ENCODE data around the gene AR. TPM values are rescaled to one million over a fixed set of nuclear protein-coding genes. Genes with fewer than 3 reads are reported as not detected.

AR gene
- total and polyA plus RNA-seq, 9 of the 15 experiments (the other 6 are each of a cell fraction or from before 2014, with no cell fraction given): 0.01 to 0.04 (median 0.01) TPM; not detected in 6

GRCh38 chrX:67614423-67614822, 70.6 kb downstream of the AR start:
- H3K79me2 ChIP-seq (ENCODE audit: control insufficient read depth, insufficient read depth, low read length): no peaks in the 10 kb centered on the region
- no peak overlapping the region for H3K4me3 ChIP-seq
- ATAC-seq (no peak), DNase-seq (ENCODE audit: extremely low read depth in 1 of 4, low spot score in 3 of 4) (no peak), FAIRE-seq (no peak)
- no peak overlapping the region for H3K4me2 ChIP-seq (ENCODE audit: insufficient read depth, low read length)
- ChIA-PET POLR2A (no interaction called here), CTCF (ENCODE audit: low intra/inter-chr PET ratio) (no interaction called here)
- H3K9me1 ChIP-seq (ENCODE audit: control insufficient read depth, insufficient read depth, low read length): no peaks in the 10 kb centered on the region
- no peak overlapping the region for H2AFZ ChIP-seq (ENCODE audit: low read depth, low read length)
- H4K20me1 ChIP-seq (replicated peaks; ENCODE audit: control insufficient read depth, insufficient read depth, low read length): no peaks in the 10 kb centered on the region
- intact Hi-C loops (cut with micrococcal nuclease): no loop called here
- in situ Hi-C loops (cut with MboI): no loop called here
- no peaks in the 10 kb centered on the region for H3K4me1 ChIP-seq (replicated peaks in 1 of 2; ENCODE audit: control insufficient read depth in 2 of 2, insufficient read depth in 2 of 2, low read length in 2 of 2)
- no peak for TF ChIP-seq CSDE1 (IDR thresholded peaks at IDR 0.05)
- TF ChIP-seq ZNF282 (CRISPR knock-in tag; IDR thresholded peaks at IDR 0.05): no peak
- 8% methylated on average over 1 of the region's 1 CpG for WGBS (ENCODE audit: insufficient coverage, low coverage, missing lambda C conversion rate)
- BruUV-seq (replicated peaks): no TSS peak
- no peaks in the 10 kb centered on the region for H3K9me3 ChIP-seq (replicated peaks; ENCODE audit: control insufficient read depth, insufficient read depth, low read depth, low read length)
- H3K9ac ChIP-seq (ENCODE audit: insufficient read depth in 1 of 2, low read depth in 2 of 2, low read length in 2 of 2): no peak overlapping the region
- no peaks in the 10 kb centered on the region for H3K27me3 ChIP-seq (ENCODE audit: control insufficient read depth in 2 of 2, insufficient read depth in 2 of 2, low read length in 2 of 2)
- H3K36me3 ChIP-seq (ENCODE audit: control insufficient read depth, insufficient read depth, low read length): no peaks in the 10 kb centered on the region
- H3K27ac ChIP-seq (ENCODE audit: extremely low read depth, low read depth, low read length): no peak overlapping the region

GRCh38 chrX:67619253-67619652, 75.4 kb downstream of the AR start:
- 0% methylated on average over 1 of the region's 1 CpG for WGBS (ENCODE audit: insufficient coverage, low coverage, missing lambda C conversion rate)
- Histone ChIP-seq H4K20me1 (replicated peaks; ENCODE audit: control insufficient read depth, insufficient read depth, low read length) (no peaks in the 10 kb centered on the region), H3K4me1 (replicated peaks in 1 of 2; ENCODE audit: control insufficient read depth in 2 of 2, insufficient read depth in 2 of 2, low read length in 2 of 2) (no peaks in the 10 kb centered on the region), H3K9me1 (ENCODE audit: control insufficient read depth, insufficient read depth, low read length) (no peaks in the 10 kb centered on the region), H3K36me3 (ENCODE audit: control insufficient read depth, insufficient read depth, low read length) (no peaks in the 10 kb centered on the region), H3K4me3 (no peak overlapping the region), H3K79me2 (ENCODE audit: control insufficient read depth, insufficient read depth, low read length) (no peaks in the 10 kb centered on the region), H2AFZ (ENCODE audit: low read depth, low read length) (no peak overlapping the region), H3K27me3 (ENCODE audit: control insufficient read depth in 2 of 2, insufficient read depth in 2 of 2, low read length in 2 of 2) (no peaks in the 10 kb centered on the region), H3K9ac (ENCODE audit: insufficient read depth in 1 of 2, low read depth in 2 of 2, low read length in 2 of 2) (no peak overlapping the region), H3K9me3 (replicated peaks; ENCODE audit: control insufficient read depth, insufficient read depth, low read depth, low read length) (no peaks in the 10 kb centered on the region), H3K4me2 (ENCODE audit: insufficient read depth, low read length) (no peak overlapping the region), H3K27ac (ENCODE audit: extremely low read depth, low read depth, low read length) (no peak overlapping the region)
- FAIRE-seq: no peak
- ATAC-seq: no peak
- no peak for DNase-seq (ENCODE audit: extremely low read depth in 1 of 4, low spot score in 3 of 4)
- intact Hi-C loops (cut with micrococcal nuclease) (no loop called here), in situ Hi-C loops (cut with MboI) (no loop called here)
- CTCF ChIA-PET (ENCODE audit: low intra/inter-chr PET ratio): no interaction called here
- POLR2A ChIA-PET: no interaction called here
- no TSS peak for BruUV-seq (replicated peaks)
- no peak for TF ChIP-seq CHCHD3 (CRISPR knock-in tag; IDR thresholded peaks at IDR 0.05)
- no peak for TF ChIP-seq GTF2E2 (tag; IDR thresholded peaks at IDR 0.05)
- TF ChIP-seq ATF4 (CRISPR knock-in tag; IDR thresholded peaks at IDR 0.05): no peak
- TF ChIP-seq ID3 (CRISPR knock-in tag; IDR thresholded peaks at IDR 0.05): no peak
- no peak for TF ChIP-seq ID3 (tag; IDR thresholded peaks at IDR 0.05)
- TF ChIP-seq ZBTB43 (CRISPR knock-in tag; IDR thresholded peaks at IDR 0.05): no peak

Data from K562 (cell line).